Endothelial cell of umbilical vein (primary cell): ENCODE results near the gene CKB.

ENCODE experiments used
- CTCF ChIP-seq, 2 donors: IDR thresholded peaks; 1 replicate in 1 of 2; 2 replicates in 1 of 2; pipeline ENCODE4 v1.5.1; 2011; ENCODE audit warnings: low read length in 2 of 2, mild to moderate bottlenecking in 2 of 2, moderate library complexity in 2 of 2, control low read depth in 1 of 2, inconsistent platforms in 1 of 2, low read depth in 1 of 2; ENCODE audit not compliant: insufficient read depth in 1 of 2; ENCODE audit errors: extremely low read depth in 1 of 2
- JUN ChIP-seq: IDR thresholded peaks from 2 replicates; pipeline ENCODE4 v1.6.1; 2011; ENCODE audit warnings: borderline replicate concordance, low read depth; ENCODE audit not compliant: insufficient read length, insufficient read depth
- POLR2A ChIP-seq: IDR thresholded peaks from 2 replicates; pipeline ENCODE4 v1.6.1; 2012; ENCODE audit warnings: low read depth, mild to moderate bottlenecking, control low read depth, low read length
- POLR2AphosphoS5 ChIP-seq: IDR thresholded peaks from 2 replicates; pipeline ENCODE4 v1.6.1; 2012; ENCODE audit warnings: low read depth, mild to moderate bottlenecking, control low read depth, low read length, moderate library complexity; ENCODE audit not compliant: insufficient read depth

GRCh38 chr14:103519043-103519836 is 3.4 kb downstream of the CKB start:
- TF ChIP-seq POLR2AphosphoS5 (no peak), POLR2A (no peak), JUN (no peak), CTCF (IDR thresholded peaks at IDR 0.05; ENCODE audit: extremely low read depth in 1 of 2, insufficient read depth in 1 of 2, low read depth in 1 of 2, low read length in 2 of 2) (no peak)
